SK-N-SH (cell line): Measurements from ENCODE around the gene AKR1E2. TPM values are rescaled to one million over a fixed set of nuclear protein-coding genes. Genes with fewer than 3 reads are reported as not detected.

ENCODE experiments used
- CTCF ChIA-PET: fragments of 300-600, 350-600 bp; formaldehyde crosslinking; extraction: SDS; loops from one replicate; lab custom pipeline; 2021; lab: Yijun Ruan, JAX
- POLR2A ChIA-PET: fragments of 350-600 bp; sonication (Branson Sonifier 250); formaldehyde crosslinking; extraction: SDS; loops from one replicate; lab custom pipeline; 2020; ENCODE audit warnings: antibody characterized with exemption, inconsistent platforms; lab: Yijun Ruan, JAX
- DNase-seq: peaks from one replicate; pipeline ENCODE4 v3.0.0; 2012
- H2AFZ ChIP-seq: fragments of 200-600 bp; sonication (generic); 2 replicates; pipeline ENCODE4 v1.8.1; 2016; ENCODE audit warnings: antibody characterized with exemption, mild to moderate bottlenecking, low read depth
- H3F3A ChIP-seq: fragments of 200-600 bp; sonication (generic); replicated peaks from 2 replicates; pipeline ENCODE3; 2016; ENCODE audit warnings: antibody characterized with exemption, mild to moderate bottlenecking; ENCODE audit not compliant: insufficient read depth
- H3K27ac ChIP-seq, 2 experiments: fragments of 200-500 bp in 1 of 2; fragments of 200-600 bp in 1 of 2; sonication (Bioruptor generic) in 1 of 2; sonication (generic), shearing (Covaris generic) in 1 of 2; 2 replicates each; pipeline versions ENCODE4 v1.5.1 to v1.6.1; 2014 to 2016; ENCODE audit warnings: low read depth in 2 of 2, inconsistent platforms in 1 of 2, low read length in 1 of 2, mild to moderate bottlenecking in 1 of 2, mixed read lengths in 1 of 2
- H3K27me3 ChIP-seq: fragments of 200-600 bp; sonication (generic), shearing (Covaris generic); 2 replicates; pipeline ENCODE4 v1.6.1; 2016; ENCODE audit warnings: mixed run types; ENCODE audit not compliant: insufficient read depth
- H3K36me3 ChIP-seq, 2 experiments: fragments of 200-500 bp in 1 of 2; fragments of 200-600 bp in 1 of 2; sonication (Bioruptor generic) in 1 of 2; sonication (generic) in 1 of 2; replicated peaks in 1 of 2; 2 replicates each; pipeline versions ENCODE3 to v1.5.1; 2014 to 2016; ENCODE audit warnings: low read length in 1 of 2, mild to moderate bottlenecking in 1 of 2; ENCODE audit not compliant: insufficient read depth in 2 of 2, control insufficient read depth in 1 of 2
- H3K4me1 ChIP-seq, 2 experiments: fragments of 200-500 bp in 1 of 2; fragments of 200-600 bp in 1 of 2; sonication (Bioruptor generic) in 1 of 2; sonication (generic), shearing (Covaris generic) in 1 of 2; 2 replicates each; pipeline versions ENCODE4 v1.5.1 to v1.6.1; 2014 to 2016; ENCODE audit warnings: low read depth in 1 of 2, low read length in 1 of 2, mixed run types in 1 of 2; ENCODE audit not compliant: insufficient read depth in 2 of 2, control insufficient read depth in 1 of 2
- H3K4me2 ChIP-seq: fragments of 200-600 bp; sonication (generic), shearing (Covaris generic); 2 replicates; pipeline ENCODE4 v1.6.1; 2017; ENCODE audit warnings: mixed run types
- H3K4me3 ChIP-seq, 2 experiments: fragments of 200-500 bp in 1 of 2; fragments of 200-600 bp in 1 of 2; sonication (Bioruptor generic) in 1 of 2; sonication (generic), shearing (Covaris generic) in 1 of 2; 2 replicates each; pipeline versions ENCODE4 v1.5.1 to v1.8.1; 2014 to 2016; ENCODE audit warnings: low read depth in 2 of 2, inconsistent platforms in 1 of 2, low read length in 1 of 2, mild to moderate bottlenecking in 1 of 2, mixed read lengths in 1 of 2, moderate library complexity in 1 of 2
- H3K79me2 ChIP-seq: fragments of 200-600 bp; sonication (generic); 2 replicates; pipeline ENCODE4 v1.8.1; 2017; ENCODE audit warnings: mild to moderate bottlenecking; ENCODE audit not compliant: insufficient read depth
- H3K9ac ChIP-seq: fragments of 200-600 bp; sonication (generic); 2 replicates; pipeline ENCODE4 v1.6.1; 2017; ENCODE audit warnings: mixed run types
- H3K9me2 ChIP-seq: fragments of 200-600 bp; sonication (generic); 2 replicates; pipeline ENCODE4 v1.6.1; 2017; ENCODE audit warnings: mixed run types
- H3K9me3 ChIP-seq: fragments of 200-600 bp; sonication (generic); 2 replicates; pipeline ENCODE4 v1.6.1; 2017; ENCODE audit warnings: mixed run types, mild to moderate bottlenecking, moderate library complexity
- H4K20me1 ChIP-seq: fragments of 200-600 bp; sonication (generic); 2 replicates; pipeline ENCODE4 v1.6.1; 2017; ENCODE audit warnings: mild to moderate bottlenecking, mixed run types; ENCODE audit not compliant: insufficient read depth
- CHD2 ChIP-seq: fragments of 150-350 bp; IDR thresholded peaks from 2 replicates; pipeline ENCODE4 v1.6.1; 2018; ENCODE audit warnings: low read length; ENCODE audit not compliant: partially characterized antibody
- ELF1 ChIP-seq: IDR thresholded peaks from 2 replicates; pipeline ENCODE4 v1.4.0; 2012
- EP300 ChIP-seq, 2 experiments: IDR thresholded peaks; 2 replicates each; pipeline versions ENCODE4 v1.4.0 to v1.6.1; 2012; ENCODE audit warnings: borderline replicate concordance in 1 of 2, low read depth in 1 of 2, low read length in 1 of 2
- FOXJ3 ChIP-seq: sonication (generic); formaldehyde crosslinking; IDR thresholded peaks from 2 replicates; pipeline ENCODE4 v1.5.1; 2020; ENCODE audit warnings: mild to moderate bottlenecking, missing genetic modification reagents
- FOXM1 ChIP-seq: IDR thresholded peaks from 2 replicates; pipeline ENCODE4 v1.4.0; 2012; ENCODE audit warnings: low read depth, mild to moderate bottlenecking
- GABPA ChIP-seq: IDR thresholded peaks from 2 replicates; pipeline ENCODE4 v1.4.0; 2012; ENCODE audit warnings: low read depth, mild to moderate bottlenecking
- MEF2A ChIP-seq: IDR thresholded peaks from 2 replicates; pipeline ENCODE4 v1.4.0; 2012; ENCODE audit warnings: low read depth, borderline replicate concordance
- MXI1 ChIP-seq: IDR thresholded peaks from 2 replicates; pipeline ENCODE4 v1.6.1; 2012; ENCODE audit warnings: mild to moderate bottlenecking, low read depth, low read length, improper control_type of control experiment
- NFIC ChIP-seq: IDR thresholded peaks from 2 replicates; pipeline ENCODE4 v1.4.0; 2012; ENCODE audit warnings: borderline replicate concordance
- PBX3 ChIP-seq: IDR thresholded peaks from 2 replicates; pipeline ENCODE4; 2012
- POLR2AphosphoS5 ChIP-seq: IDR thresholded peaks from 2 replicates; pipeline ENCODE4 v1.6.1; 2012; ENCODE audit warnings: low read depth, low read length
- RAD21 ChIP-seq: IDR thresholded peaks from 2 replicates; pipeline ENCODE4 v1.6.1; 2012; ENCODE audit warnings: mild to moderate bottlenecking, low read length
- RCOR1 ChIP-seq: fragments of 150-350 bp; IDR thresholded peaks from 2 replicates; pipeline ENCODE4 v1.6.1; 2017; ENCODE audit warnings: antibody characterized with exemption, low read length
- RFX5 ChIP-seq: IDR thresholded peaks from 2 replicates; pipeline ENCODE4 v1.6.1; 2012; ENCODE audit warnings: mild to moderate bottlenecking, improper control_type of control experiment, low read length
- SIN3A ChIP-seq: IDR thresholded peaks from 2 replicates; pipeline ENCODE4 v1.6.1; 2012; ENCODE audit warnings: low read depth, mild to moderate bottlenecking, low read length, moderate library complexity, borderline replicate concordance
- TEAD4 ChIP-seq: IDR thresholded peaks from 2 replicates; pipeline ENCODE4 v1.4.0; 2012; ENCODE audit warnings: mild to moderate bottlenecking, borderline replicate concordance; ENCODE audit not compliant: insufficient read depth
- YY1 ChIP-seq: IDR thresholded peaks from 2 replicates; pipeline ENCODE4 v1.4.0; 2012; ENCODE audit warnings: low read depth, mild to moderate bottlenecking
- WGBS: methylation state at CpG from one replicate; pipeline ENCODE4 v1.1.6; 2017; ENCODE audit warnings: low lambda C conversion rate; 5-methylcytosine and 5-hydroxymethylcytosine counted together
- polyA plus RNA-seq, 3 experiments: library from polyadenylated mRNA; depleted of rRNA; stranded (reverse); fragments of >200 nt; gene quantifications; 2 replicates each; pipeline ENCODE4 v1.2.3, GENCODE V29; 2012
- TF ChIP-seq, protein P1 (sequence below): IDR thresholded peaks from 2 replicates; pipeline ENCODE4 v1.4.0; 2012; ENCODE audit warnings: low read depth, borderline replicate concordance
- TF ChIP-seq, protein P2 (sequence below): IDR thresholded peaks from 2 replicates; pipeline ENCODE4 v1.4.0; 2012; ENCODE audit warnings: low read depth, borderline replicate concordance

AKR1E2 gene
- polyA plus RNA-seq, 1 of the 3 experiments (the other 2 are of a cell fraction): 5.8 TPM

DNA sequence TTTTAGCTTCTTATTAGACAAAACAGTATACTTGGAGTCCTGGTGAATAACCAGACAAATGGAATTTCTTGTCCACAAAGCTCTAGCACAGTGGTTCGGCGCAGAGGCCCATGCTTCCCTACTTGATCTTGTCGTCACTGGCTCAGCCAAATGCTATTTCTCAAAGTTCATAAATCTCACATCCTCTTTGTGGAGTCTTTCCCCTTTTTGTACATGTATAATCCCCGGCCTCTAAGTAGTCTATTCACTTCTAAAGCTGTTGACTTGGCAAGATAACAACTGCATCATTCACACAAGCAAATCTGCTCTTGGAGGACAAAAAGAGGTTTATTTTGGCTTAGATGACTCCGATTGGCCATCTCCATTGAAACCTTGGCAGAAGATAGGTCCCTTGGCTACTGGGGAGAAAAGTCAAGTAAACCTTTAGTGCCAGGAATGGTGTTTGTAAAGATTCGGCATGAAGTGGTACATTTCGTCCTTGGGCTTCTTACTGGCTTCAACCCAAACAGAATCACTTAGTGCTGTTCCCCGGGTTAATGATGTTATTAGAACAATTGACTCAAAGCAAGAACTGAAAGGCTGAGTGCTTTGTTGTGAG lies 5.1 kb upstream of the AKR1E2 start:
- WGBS: 67% methylated on average over 8 of the region's 8 CpGs
- CTCF ChIA-PET: interaction anchor here (0.5 to 2.7 kb wide), 3 partner anchors 19 to 1040 kb away, joined by 3 to 9 read pairs (median 3); no protein-coding TSS in a partner anchor

GRCh38 chr10:4822208-4822607 lies 3.8 kb upstream of the AKR1E2 start:
- Histone ChIP-seq H3K27ac (no peak overlapping the region), H3K4me2 (no peak overlapping the region), H3K4me3 (no peak overlapping the region), H3K79me2 (peaks cover 3% of the 10 kb centered on the region; the same call in 1 of the 2 replicates), H3K27me3 (no peaks in the 10 kb centered on the region), H3K9me2 (no peaks in the 10 kb centered on the region), H3K9me3 (no peaks in the 10 kb centered on the region; the same call in 1 of the 2 replicates), H3F3A (peaks cover 6% of the 10 kb centered on the region), H3K36me3 (no peaks in the 10 kb centered on the region), H2AFZ (no peak overlapping the region), H3K9ac (no peak overlapping the region), H4K20me1 (no peaks in the 10 kb centered on the region), H3K4me1 (peaks cover 0 to 5% of the 10 kb centered on the region in 2 experiments; a peak in 1 of 4 replicates)
- CTCF ChIA-PET: interaction anchor here (1.0 kb wide), 1 partner anchor 27 kb away, joined by 3 read pairs; no protein-coding TSS in a partner anchor
- POLR2A ChIA-PET: no interaction called here
- no peak for DNase-seq
- TF ChIP-seq POLR2AphosphoS5: no peak
- 36% methylated on average over 5 of the region's 5 CpGs for WGBS

More for the DNA sequence above, 5.1 kb upstream of the AKR1E2 start:
- no peaks in the 10 kb centered on the region for H3K36me3 ChIP-seq
- H2AFZ ChIP-seq: no peak overlapping the region
- no peaks in the 10 kb centered on the region for H3K9me2 ChIP-seq
- DNase-seq: no peak
- POLR2A ChIA-PET: no interaction called here
- no peak for TF ChIP-seq ELF1
- TF ChIP-seq YY1: no peak
- TF ChIP-seq FOXM1: no peak
- TF ChIP-seq, protein P1, sequence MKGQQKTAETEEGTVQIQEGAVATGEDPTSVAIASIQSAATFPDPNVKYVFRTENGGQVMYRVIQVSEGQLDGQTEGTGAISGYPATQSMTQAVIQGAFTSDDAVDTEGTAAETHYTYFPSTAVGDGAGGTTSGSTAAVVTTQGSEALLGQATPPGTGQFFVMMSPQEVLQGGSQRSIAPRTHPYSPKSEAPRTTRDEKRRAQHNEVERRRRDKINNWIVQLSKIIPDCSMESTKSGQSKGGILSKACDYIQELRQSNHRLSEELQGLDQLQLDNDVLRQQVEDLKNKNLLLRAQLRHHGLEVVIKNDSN: no peak
- peaks cover 0 to 4% of the 10 kb centered on the region in 2 experiments; a peak in 1 of 4 replicates for H3K4me1 ChIP-seq
- no peak overlapping the region for H3K27ac ChIP-seq
- H3K4me3 ChIP-seq: no peak overlapping the region
- H3K4me2 ChIP-seq: no peak overlapping the region
- no peaks in the 10 kb centered on the region for H3K27me3 ChIP-seq
- H3F3A ChIP-seq: peaks cover 5% of the 10 kb centered on the region
- no peaks in the 10 kb centered on the region; the same call in 1 of the 2 replicates for H3K9me3 ChIP-seq
- no peaks in the 10 kb centered on the region for H4K20me1 ChIP-seq
- H3K9ac ChIP-seq: no peak overlapping the region
- H3K79me2 ChIP-seq: no peaks in the 10 kb centered on the region

GRCh38 chr10:4824791-4825310 lies 1.2 kb upstream of the AKR1E2 start:
- Histone ChIP-seq H3K4me3 (no peak overlapping the region), H3K9me3 (no peaks in the 10 kb centered on the region; the same call in 1 of the 2 replicates), H3K79me2 (peaks cover 14% of the 10 kb centered on the region), H3K27me3 (no peaks in the 10 kb centered on the region), H2AFZ (no peak overlapping the region), H3K9me2 (no peaks in the 10 kb centered on the region), H3K4me1 (peaks cover 0 to 11% of the 10 kb centered on the region in 2 experiments; a peak in 1 of 4 replicates), H3K9ac (no peak overlapping the region), H3K27ac (no peak overlapping the region), H3K4me2 (no peak overlapping the region), H4K20me1 (no peaks in the 10 kb centered on the region), H3K36me3 (no peaks in the 10 kb centered on the region), H3F3A (peaks cover 7% of the 10 kb centered on the region)
- CTCF ChIA-PET: interaction anchor here (2.2 to 4.1 kb wide), 2 partner anchors 10 to 25 kb away, joined by 15 to 20 read pairs; no protein-coding TSS in a partner anchor
- DNase-seq: no peak
- POLR2A ChIA-PET: no interaction called here
- WGBS: 97% methylated on average over 5 of the region's 5 CpGs
- TF ChIP-seq EP300 (IDR thresholded peaks at IDR 0.05; ENCODE audit: borderline replicate concordance in 1 of 2, low read depth in 1 of 2, low read length in 1 of 2): no peak
- no peak for TF ChIP-seq CHD2
- TF ChIP-seq RCOR1: no peak
- no peak for TF ChIP-seq MXI1
- no peak for TF ChIP-seq GABPA
- TF ChIP-seq ELF1: no peak
- no peak for TF ChIP-seq POLR2AphosphoS5
- TF ChIP-seq NFIC: no peak
- TF ChIP-seq, protein P2, sequence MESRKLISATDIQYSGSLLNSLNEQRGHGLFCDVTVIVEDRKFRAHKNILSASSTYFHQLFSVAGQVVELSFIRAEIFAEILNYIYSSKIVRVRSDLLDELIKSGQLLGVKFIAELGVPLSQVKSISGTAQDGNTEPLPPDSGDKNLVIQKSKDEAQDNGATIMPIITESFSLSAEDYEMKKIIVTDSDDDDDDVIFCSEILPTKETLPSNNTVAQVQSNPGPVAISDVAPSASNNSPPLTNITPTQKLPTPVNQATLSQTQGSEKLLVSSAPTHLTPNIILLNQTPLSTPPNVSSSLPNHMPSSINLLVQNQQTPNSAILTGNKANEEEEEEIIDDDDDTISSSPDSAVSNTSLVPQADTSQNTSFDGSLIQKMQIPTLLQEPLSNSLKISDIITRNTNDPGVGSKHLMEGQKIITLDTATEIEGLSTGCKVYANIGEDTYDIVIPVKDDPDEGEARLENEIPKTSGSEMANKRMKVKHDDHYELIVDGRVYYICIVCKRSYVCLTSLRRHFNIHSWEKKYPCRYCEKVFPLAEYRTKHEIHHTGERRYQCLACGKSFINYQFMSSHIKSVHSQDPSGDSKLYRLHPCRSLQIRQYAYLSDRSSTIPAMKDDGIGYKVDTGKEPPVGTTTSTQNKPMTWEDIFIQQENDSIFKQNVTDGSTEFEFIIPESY: no peak
- no peak for TF ChIP-seq MEF2A
- TF ChIP-seq FOXJ3 (CRISPR knock-in tag): no peak
- no peak for TF ChIP-seq RAD21
- no peak for TF ChIP-seq RFX5
- no peak for TF ChIP-seq TEAD4
- no peak for TF ChIP-seq SIN3A
- TF ChIP-seq PBX3: no peak
